Chondrocyte (in vitro differentiated cells): ENCODE data around the gene TTC28. TPM values are rescaled to one million over a fixed set of nuclear protein-coding genes. Genes with fewer than 3 reads are reported as not detected.
"Not testable (repeated sequence)": the region's sequence is repeated elsewhere in the genome, so short reads cannot be mapped to it uniquely, and the experiment has no call there.

Experiments
- DNase-seq: peaks from one replicate; pipeline ENCODE4 v3.0.0; 2021; ENCODE audit warnings: mixed read lengths, low spot score
- H3K27ac Mint-ChIP-seq: one replicate; pipeline ENCODE4 v1.8.0; 2021; ENCODE audit warnings: mild to moderate bottlenecking, moderate library complexity, mixed read lengths; ENCODE audit not compliant: unreplicated experiment
- H3K27me3 Mint-ChIP-seq: 2 replicates; pipeline ENCODE4 v1.8.0; 2021; ENCODE audit warnings: low read depth, mixed read lengths
- H3K36me3 Mint-ChIP-seq: 2 replicates; pipeline ENCODE4 v1.8.0; 2021; ENCODE audit warnings: low read depth, mixed read lengths
- H3K4me1 Mint-ChIP-seq: 2 replicates; pipeline ENCODE4 v1.8.0; 2021; ENCODE audit warnings: low read depth, mild to moderate bottlenecking, mixed read lengths
- H3K4me3 Mint-ChIP-seq: one replicate; pipeline ENCODE4 v1.8.0; 2021; ENCODE audit warnings: mild to moderate bottlenecking, moderate library complexity, mixed read lengths; ENCODE audit not compliant: unreplicated experiment
- H3K9me3 Mint-ChIP-seq: 2 replicates; pipeline ENCODE4 v1.8.0; 2021; ENCODE audit warnings: low read depth, mixed read lengths
- CTCF ChIP-seq: fragments of 200-600 bp; sonication (generic); IDR thresholded peaks from 2 replicates; pipeline ENCODE4 v1.5.0; 2021; ENCODE audit warnings: antibody characterized with exemption, mild to moderate bottlenecking, moderate library complexity
- total RNA-seq: library from RNA; stranded (reverse); gene quantifications from 3 replicates; pipeline ENCODE4 v1.2.1, GENCODE V29; 2021

TTC28 gene
- total RNA-seq, 1 donor from 2014 or later = 38.3 TPM

GRCh38 chr22:28217277-28217676 lies 462.4 kb downstream of the TTC28 start:
- Mint-ChIP-seq H3K4me3 (no peak overlapping the region), H3K4me1 (peaks cover 5% of the 10 kb centered on the region), H3K9me3 (peaks cover 3% of the 10 kb centered on the region), H3K27ac (no peak overlapping the region), H3K36me3 (no peaks in the 10 kb centered on the region), H3K27me3 (no peaks in the 10 kb centered on the region)
- DNase-seq = no peak
- TF ChIP-seq CTCF = no peak

GRCh38 chr22:28214750-28215149 lies 464.9 kb downstream of the TTC28 start:
- Mint-ChIP-seq H3K36me3 (peaks cover 11% of the 10 kb centered on the region), H3K9me3 (peaks cover 19% of the 10 kb centered on the region)
- not testable (repeated sequence) for H3K27ac Mint-ChIP-seq, H3K27me3 Mint-ChIP-seq, DNase-seq, H3K4me1 Mint-ChIP-seq, H3K4me3 Mint-ChIP-seq

GRCh38 chr22:28209457-28209856 lies 470.2 kb downstream of the TTC28 start:
- Mint-ChIP-seq H3K9me3 (peaks cover 19% of the 10 kb centered on the region), H3K4me1 (peaks cover 17% of the 10 kb centered on the region), H3K36me3 (peaks cover 11% of the 10 kb centered on the region)
- H3K4me3 Mint-ChIP-seq, H3K27ac Mint-ChIP-seq, DNase-seq, H3K27me3 Mint-ChIP-seq: not testable (repeated sequence)

- Mint-ChIP-seq H3K4me1 (peaks cover 17% of the 10 kb centered on the region), H3K27me3 (no peaks in the 10 kb centered on the region), H3K9me3 (peaks cover 16% of the 10 kb centered on the region), H3K36me3 (peaks cover 11% of the 10 kb centered on the region), H3K27ac (no peak overlapping the region), H3K4me3 (no peak overlapping the region)
- no peak for TF ChIP-seq CTCF
- DNase-seq = no peak
These were observed 470.9 kb downstream of the TTC28 start for GRCh38 chr22:28208787-28209186.

GRCh38 chr22:28208036-28208435 lies 471.6 kb downstream of the TTC28 start:
- Mint-ChIP-seq H3K9me3 (peaks cover 16% of the 10 kb centered on the region), H3K27ac (no peak overlapping the region)

GRCh38 chr22:28207281-28208030 lies 472.2 kb downstream of the TTC28 start:
- no peak for TF ChIP-seq CTCF
- Mint-ChIP-seq H3K36me3 (peaks cover 11% of the 10 kb centered on the region), H3K4me3 (no peak overlapping the region), H3K4me1 (peaks cover 17% of the 10 kb centered on the region), H3K27ac (peak overlapping the region; percentile 34), H3K9me3 (peaks cover 16% of the 10 kb centered on the region), H3K27me3 (no peaks in the 10 kb centered on the region)
- no peak for DNase-seq

More at GRCh38 chr22:28208036-28208435, 471.6 kb downstream of the TTC28 start:
- H3K4me3 Mint-ChIP-seq = no peak overlapping the region
- DNase-seq = no peak
- no peaks in the 10 kb centered on the region for H3K27me3 Mint-ChIP-seq
- TF ChIP-seq CTCF = no peak
- H3K4me1 Mint-ChIP-seq = peaks cover 17% of the 10 kb centered on the region
- H3K36me3 Mint-ChIP-seq = peaks cover 11% of the 10 kb centered on the region
